ENCODE results near the gene BRMS1L.
"Not testable (repeated sequence)": the region's sequence is repeated elsewhere in the genome, so short reads cannot be mapped to it uniquely, and the experiment has no call there.

Gene BRMS1L, protein sequence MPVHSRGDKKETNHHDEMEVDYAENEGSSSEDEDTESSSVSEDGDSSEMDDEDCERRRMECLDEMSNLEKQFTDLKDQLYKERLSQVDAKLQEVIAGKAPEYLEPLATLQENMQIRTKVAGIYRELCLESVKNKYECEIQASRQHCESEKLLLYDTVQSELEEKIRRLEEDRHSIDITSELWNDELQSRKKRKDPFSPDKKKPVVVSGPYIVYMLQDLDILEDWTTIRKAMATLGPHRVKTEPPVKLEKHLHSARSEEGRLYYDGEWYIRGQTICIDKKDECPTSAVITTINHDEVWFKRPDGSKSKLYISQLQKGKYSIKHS

DNA sequence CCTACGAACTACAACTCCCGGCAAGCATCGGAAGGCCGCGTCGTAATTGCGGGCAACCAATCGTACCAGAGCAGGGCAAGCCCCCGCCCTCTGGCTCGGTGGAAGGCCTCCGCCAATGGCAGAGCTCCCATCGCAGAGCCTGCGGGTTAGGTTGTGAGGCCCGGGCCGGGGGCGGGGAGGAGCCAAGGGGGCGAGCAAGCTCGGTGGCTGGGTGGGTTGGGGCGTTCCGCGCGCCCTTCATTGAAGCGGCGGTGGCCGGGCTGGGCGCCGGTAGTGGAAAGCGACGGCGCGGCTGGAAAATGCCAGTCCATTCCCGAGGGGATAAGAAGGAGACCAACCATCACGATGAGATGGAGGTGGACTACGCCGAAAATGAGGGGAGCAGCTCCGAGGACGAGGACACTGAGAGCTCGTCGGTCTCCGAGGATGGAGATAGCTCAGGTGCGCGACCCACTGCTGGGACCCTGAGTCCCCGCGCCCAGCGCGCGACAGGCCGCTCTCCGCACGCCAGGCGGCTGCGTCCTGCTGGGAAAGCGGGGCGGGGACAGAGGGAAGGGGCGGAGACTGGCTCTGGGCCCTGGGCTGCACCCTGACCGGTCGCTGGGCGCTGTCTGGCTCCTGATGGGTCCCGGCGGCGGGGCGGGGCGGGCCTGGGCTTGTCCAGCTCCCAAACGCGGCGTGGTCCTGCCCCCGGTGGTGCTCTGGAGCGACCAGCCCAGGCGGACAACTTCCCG is at the start of gene BRMS1L:
Gene BRMS1L (plus strand): TSS at position 121 of the 734 bp plus-strand sequence. CDS start 179 bp downstream, at position 300.
- peak; percentile 99 for DNase-seq (ENCODE audit: low read depth)

DNA sequence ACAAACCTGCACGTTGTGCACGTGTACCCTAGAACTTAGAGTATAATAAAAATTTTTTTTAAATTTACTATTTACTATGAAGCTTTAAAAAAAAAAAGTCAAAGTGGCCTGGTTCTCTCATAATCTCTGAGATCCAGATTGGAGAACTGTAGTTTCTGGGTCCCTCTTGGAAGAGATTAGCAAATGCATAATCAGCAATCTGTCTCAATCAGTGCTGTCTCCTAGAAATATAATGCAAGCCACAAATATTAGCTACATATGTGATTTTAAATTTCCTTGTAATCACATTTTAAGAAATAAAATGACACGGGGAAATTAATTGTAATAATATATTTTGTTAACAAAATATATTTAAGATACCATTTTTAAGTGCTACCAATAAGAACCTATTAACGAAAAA is 49.3 kb upstream of the BRMS1L start:
- no peak for DNase-seq (ENCODE audit: low read depth)

DNA sequence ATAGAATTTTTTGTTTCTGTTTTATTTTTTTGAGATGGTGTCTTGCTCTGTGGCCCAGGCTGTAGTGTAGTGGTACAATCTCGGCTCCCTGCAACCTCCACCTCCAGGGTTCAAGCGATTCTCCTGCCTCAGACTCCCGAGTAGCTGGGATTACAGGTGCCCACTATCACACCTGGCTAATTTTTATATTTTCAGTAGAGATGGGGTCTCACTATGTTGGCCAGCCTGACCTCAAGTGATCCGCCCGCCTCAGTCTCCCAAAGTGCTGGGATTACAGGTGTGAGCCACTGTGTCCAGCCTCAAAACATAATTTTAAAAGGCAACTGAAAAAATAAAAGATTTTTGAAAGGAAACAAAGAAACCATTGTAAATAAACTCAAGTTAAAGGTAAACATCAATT is 48.6 kb upstream of the BRMS1L start:
- not testable (repeated sequence) for DNase-seq (ENCODE audit: low read depth)

DNA sequence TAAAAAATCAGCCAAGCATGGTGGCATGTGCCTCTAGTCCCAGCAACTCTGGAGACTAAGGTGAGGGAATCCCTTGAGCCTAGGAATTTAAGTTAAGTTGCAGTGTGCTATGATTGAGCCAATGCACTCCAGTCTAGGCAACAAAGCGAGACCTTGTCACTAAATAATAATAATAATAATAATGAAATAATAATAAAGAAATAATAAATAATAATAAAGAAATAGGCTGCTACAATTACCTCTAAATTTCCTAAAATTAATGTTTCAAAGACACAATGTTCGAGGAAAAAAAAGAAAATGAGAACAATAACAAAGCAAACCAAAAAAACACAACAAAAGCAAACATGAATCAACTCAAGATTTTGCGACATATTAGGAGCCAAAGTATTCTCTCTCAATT is 46.8 kb upstream of the BRMS1L start:
- DNase-seq (ENCODE audit: low read depth): no peak

DNA sequence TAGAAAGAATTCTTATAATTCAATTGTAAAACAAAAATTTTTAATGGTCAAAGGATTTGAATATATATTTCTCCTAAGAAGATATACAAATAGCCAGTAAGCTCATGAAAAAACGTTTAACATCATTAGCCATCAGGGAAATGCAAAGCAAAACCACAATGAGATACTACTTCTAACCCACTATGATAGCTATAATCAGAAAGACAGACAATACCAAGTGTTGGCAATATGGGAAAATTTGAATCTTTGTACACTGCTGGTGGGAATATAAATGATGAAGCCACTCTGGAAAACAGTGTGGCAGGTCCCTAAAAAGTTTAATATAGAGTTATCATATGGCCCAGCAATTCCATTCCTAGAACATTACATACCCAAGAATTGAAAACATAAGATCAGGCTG is 42.4 kb upstream of the BRMS1L start:
- DNase-seq (ENCODE audit: low read depth): no peak

DNA sequence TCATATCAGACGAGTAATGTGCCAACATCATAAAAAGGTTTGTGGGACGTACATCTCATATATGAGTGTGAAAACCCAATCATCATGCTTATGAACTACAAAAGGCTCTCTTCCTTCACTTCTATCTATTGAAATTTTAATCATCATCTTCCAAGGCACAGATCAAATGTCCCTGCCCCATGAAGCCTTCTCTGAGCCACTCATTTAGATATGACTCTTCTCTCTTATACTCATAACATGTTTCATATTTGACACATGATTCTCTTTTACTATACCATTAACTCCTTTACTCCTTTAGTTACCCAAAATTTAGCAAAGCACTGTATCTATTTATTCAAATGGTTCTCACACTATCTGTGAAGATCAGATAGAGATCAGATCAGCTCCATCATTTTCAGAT is 39.3 kb upstream of the BRMS1L start:
- DNase-seq (ENCODE audit: low read depth): no peak

DNA sequence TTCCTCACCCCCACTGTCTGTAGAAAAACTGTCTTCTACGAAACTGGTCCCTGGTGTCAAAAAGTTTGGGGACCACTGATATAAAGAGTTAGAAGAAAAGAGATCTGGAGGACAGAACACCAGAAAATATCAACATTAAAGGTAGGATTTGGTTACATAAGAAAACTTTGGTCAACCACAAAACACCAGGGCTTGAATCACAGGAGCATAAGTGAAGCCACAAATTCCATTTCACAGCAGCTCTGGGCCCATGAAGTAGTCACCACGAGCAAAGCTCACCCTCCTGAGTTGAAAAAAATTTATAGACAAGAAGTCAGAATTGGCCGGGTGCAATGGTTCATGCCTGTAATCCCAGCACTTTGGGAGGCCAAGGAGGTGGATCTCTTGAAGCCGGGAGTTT is 36.5 kb upstream of the BRMS1L start:
- no peak for DNase-seq (ENCODE audit: low read depth)

DNA sequence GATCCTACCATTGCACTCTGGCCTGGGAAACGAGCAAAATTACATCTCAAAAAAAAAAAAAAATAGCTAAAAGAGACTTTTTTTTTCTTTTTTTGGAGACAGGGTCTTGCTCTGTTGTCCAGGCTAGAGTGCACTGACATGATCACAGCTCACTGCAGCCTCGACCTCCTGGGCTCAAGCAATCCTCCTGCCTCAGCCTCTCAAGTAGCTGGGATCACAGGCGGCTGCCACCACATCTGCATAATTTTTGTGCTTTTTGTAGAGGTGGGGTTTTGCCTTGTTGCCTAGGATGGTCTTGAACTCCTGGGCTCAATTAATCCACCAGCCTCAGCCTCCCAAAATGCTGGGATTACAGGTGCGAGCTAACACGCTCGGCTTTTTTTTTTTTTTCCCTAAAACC is 28.3 kb upstream of the BRMS1L start:
- DNase-seq (ENCODE audit: low read depth): no peak

DNA sequence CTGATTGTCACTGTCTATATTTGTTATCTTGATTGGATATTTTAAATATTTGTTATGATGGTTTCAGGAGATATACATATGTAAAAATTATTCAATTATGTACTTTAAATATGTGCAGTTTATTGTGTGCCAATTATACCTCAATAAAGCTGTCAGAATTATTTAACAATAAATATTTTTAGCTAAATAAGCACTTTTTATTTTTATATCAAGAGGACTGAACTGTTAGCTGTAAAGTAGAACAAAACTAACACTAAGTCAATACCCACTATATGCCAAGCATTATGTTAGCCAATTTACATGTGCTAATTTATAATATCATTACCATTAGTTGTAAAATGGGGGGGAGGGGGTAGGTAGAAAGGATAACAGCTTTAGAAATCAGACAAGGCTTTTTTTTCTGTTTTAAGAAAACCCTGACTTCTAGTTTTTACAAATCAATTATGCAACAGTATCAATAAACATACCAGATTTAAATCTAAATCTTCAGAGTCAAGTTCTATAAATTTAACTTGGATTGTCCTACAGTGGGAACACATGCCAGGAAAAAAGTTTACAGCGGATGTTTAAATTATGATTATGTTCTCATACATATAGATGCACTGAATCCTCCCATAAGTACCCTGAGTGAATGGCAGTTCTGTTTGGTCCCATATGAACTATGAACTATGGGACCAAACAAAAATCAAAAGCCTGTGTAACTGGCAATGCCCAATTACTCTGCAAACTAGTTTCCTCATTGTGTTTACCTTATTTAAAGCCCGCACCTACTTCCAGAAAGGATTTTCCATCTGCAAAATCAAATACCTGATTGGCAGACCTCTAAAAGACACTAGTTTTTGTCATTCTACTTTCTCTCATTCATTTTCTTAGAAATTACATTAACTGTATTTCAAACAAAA is 19.9 kb upstream of the BRMS1L start:
- no peak for DNase-seq (ENCODE audit: low read depth)

DNA sequence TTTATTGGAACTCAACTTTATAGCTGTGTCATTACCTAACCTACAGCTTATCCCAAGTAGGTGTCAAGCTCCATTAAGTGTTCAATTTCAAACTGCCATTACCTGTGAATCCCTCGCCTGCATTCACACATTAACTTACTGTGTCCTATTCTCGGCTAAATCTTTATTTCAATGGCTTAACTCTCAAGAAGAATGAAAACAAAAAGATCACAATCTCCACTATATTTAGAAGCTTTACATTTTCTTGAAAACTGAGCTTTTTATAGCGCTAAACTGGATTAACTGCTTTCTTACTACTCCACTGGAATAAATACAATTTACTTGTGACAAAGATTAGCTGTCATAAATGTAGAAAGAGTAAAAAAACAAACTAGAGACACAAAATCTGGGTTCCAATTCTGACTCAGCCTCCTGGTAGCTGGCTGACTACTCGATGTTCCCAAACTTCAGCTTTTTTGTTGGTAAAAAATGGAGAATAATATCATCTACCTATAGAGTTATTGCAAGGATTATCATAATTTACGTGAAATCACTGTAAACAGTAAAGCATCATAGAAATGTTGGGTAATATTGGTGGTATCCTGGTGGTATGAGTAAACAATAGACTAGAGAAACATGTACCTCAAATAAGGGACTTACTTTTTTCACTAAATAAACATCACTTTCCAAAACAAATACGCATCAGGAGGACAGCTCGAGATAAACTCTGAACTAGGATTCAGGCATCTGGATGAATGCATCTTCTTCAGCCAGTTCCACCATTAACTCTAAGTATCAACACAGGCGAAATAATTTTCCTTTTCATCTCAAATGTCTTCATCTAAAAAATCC is 18.8 kb upstream of the BRMS1L start:
- no peak for DNase-seq (ENCODE audit: low read depth)

DNA sequence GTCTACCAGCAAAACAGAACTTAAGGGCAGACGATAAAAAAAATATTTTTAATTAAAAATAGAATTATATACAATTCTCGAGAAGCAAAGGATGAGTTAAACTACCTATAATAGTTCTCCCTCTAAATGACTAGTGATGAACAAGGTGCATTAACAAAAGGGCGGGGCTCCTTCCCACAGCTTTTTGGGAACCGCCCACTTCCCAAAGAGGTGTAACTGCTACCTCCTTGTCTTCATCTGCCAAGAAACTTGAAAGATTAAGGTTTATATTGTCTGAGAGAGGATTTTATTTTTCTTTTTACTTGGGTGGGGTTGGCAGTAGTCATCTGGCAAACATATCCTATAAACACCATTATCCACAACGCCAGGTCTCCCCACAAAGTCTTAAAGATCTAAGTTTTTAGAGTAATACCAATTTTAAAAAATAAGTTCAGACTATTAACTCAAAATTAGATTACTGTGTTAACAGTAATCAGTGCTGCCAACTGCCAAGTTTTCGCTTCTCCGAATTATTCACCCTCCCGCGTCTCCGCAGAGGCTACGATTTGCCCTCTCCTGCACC is 18.0 kb upstream of the BRMS1L start:
- no peak for DNase-seq (ENCODE audit: low read depth)

DNA sequence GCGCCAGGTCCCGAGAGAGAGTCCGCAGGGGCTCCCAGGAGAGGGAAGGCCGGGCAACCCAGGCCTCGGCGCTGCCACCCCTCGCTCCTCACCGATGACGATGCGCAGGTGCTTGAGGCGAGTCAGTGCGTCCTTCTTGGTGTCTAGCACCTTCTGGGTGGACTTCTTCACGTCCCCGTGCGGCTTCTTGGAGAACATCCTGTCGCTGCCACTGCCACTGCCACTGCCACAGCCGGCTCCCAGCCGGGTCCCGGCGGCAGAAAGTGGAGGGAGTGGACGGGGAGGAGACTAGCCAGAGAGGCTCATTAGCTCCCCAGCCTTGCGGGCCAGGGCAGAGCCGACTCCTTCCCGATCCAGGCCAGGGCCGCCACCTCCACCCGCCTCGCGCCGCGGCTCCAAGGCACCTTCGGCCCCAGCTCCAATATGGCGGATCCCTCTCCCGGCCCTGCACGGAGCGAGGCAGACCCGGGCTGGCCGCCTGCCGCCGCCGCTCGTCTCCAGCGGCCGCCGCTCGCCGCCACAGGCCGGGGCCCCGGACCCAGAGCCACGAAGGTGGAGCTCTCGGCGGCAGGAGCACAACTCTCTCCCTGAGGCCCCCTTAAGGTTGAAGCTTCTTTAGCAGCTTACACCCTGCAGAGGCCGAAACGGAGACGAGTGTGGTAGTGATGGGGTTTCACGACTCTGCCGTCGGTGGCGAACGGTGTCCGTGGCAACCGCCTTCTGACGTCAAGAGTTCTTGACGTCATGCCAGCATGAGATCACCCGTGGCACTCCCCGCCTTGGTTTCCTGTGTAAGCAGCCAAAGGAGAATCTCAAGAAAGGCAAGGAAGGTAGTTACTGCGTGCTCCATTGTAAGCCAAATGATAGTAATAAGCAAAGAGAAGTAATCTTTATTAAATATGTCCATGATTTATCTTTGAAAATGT is 17.2 kb upstream of the BRMS1L start, which contains the start of gene RALGAPA1:
Gene RALGAPA1 (minus strand): TSS at position 658 of the 926 bp plus-strand sequence. CDS start 460 bp downstream, at position 198.
- peak; percentile 98 for DNase-seq (ENCODE audit: low read depth)

DNA sequence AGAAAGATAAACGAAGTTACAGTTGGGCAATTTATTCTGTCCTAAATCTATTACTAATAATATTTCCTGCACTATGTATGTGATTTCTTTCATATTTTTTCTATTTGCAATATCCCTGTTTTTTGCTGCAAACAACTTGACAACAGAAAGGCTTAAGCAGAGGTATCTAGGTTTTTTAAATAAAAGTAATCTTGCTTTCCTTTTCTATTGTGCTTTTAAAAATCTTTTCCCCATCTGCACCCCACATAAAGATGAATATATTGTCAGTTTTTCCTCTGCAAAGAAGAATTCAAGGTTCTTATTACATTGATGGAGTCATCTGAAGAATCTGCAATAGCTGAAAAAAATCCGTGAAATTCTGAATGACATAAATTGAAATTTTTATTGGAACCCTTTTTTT is 16.5 kb upstream of the BRMS1L start:
- no peak for DNase-seq (ENCODE audit: low read depth)

DNA sequence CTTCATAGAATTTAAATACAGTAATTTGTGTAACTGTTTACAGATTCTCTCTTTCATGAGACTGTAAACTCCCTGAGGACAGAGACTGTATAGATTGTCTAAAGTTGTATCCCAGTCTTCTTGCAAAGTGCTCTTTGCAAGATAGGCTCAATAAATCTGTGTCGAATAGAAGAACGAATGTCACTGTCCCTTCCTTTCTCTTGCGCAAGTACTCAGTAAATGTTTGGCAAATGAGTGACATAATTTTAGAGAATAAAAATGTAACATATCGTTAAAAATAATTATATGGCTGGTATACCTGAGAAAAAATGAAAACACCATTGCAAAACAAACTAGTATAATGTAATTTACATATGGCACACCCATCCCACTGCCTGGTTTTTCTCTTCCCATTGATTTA is 15.2 kb upstream of the BRMS1L start:
- no peak for DNase-seq (ENCODE audit: low read depth)

DNA sequence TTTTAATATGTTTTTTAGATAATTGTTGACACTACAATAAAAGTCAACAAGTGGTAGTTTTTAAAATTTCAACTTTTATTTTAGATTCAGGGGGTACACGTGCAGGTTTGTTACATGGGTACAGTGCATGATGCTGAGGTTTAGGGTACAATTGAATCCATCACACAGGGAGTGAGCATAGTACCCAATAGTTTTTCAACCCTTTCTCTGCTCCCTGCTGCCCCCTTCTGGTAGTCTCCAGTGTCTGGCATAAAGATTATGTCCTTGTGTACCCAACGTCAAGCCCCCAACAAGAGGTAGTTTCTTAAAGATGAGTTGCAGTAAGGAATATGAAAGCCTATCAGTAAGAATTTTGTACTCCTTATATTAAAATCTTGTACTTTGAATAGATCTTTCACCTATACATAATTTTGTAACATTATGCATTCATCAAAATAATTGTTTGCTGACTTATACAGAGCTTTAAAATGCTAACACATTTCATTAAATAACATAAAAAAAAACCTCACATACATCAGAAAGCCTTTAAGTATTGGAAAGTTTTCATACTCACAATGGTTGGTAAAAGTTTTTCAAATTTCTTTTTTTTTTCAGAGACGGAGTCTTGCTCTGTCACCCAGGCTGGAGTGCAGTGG is 11.7 kb upstream of the BRMS1L start:
- peak; percentile 30 for DNase-seq (ENCODE audit: low read depth)

DNA sequence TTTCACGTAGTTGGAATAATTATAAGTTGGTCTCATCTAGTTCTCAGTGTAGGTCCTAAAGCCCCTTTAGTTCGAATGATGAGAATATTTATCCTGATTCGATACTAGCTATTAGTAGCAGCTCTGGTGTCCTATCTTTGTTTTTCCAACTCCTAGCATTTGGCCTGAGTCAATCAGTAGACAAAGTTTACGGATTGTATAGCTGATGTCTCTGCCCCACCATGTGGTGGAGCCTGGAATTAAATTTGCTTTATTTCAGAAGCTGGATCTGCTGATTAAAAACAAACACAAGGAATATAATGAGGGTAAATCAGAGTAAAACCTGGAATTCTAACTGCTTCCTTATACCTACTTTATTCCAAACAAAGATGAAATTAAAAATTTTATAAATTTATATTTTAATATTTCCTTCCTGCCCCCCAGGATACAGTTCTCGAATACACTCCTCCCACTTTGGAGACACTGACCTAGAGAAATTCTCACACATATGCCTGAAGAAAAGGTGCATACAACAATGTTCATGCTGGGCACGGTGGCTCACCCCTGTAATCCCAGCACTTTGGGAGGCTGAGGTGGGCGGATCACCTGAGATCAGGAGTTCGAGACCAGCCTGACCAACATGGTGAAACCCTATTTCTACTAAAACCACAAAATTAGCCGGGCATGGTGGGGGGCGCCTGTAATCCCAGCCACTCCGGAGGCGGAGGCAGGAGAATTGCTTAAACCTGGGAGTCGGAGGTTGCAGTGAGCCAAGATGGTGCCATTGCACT is 7.6 kb upstream of the BRMS1L start:
- DNase-seq (ENCODE audit: low read depth): peak; percentile 18

DNA sequence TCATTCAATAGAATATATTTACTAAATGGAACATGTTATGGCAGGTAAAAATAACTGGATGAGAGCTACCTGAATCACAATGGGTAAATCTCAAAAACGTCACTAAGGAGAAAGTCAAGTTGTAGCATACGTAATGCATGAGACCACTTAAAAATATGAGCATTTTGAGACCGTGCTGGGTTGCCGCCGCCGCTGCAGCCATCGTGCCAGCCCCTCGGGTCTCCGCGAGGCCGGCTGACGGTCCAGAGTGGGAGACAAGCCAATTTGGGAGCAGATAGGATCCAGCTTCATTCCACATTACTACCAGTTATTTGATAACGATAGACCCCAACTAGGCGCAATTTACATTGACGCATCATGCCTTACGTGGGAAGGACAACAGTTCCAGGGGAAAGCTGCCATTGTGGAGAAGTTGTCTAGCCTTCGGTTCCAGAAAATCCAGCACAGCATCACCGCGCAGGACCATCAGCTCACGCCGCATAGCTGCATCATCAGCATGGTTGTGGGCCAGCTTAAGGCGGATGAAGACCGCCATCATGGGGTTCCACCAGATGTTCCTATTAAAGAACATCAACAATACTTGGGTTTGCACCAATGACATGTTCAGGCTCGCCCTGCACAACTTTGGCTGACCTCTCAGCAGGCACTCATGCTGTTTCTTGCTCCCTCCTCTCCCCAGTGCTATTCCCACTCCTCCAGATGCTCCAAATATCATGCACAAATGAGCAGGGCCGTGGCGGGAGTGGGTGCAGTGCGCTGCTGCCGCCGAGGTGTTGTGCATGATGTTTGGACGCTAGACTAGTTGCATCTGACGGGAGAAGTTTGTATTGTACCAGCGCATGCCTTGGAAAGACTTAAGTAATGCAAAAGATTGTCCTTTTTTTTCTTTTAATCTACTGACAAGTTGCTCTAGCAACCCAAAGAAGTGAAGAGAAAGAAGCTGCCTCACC is 6.3 kb upstream of the BRMS1L start:
- DNase-seq (ENCODE audit: low read depth): no peak

Measured in fibroblast of the conjunctiva (primary cell).